Bronchial epithelial cell (primary cell): ENCODE measurements around the gene KIAA0513. TPM values are rescaled to one million over a fixed set of nuclear protein-coding genes. Genes with fewer than 3 reads are reported as not detected.

Source experiments
- DNase-seq: peaks from one replicate; pipeline ENCODE4 v3.0.0-alpha.2; 2010; ENCODE audit warnings: low read depth
- FAIRE-seq: peaks from 2 replicates; lab custom pipeline; 2011; peaks lifted over from hg19 to GRCh38; lab: Jason Lieb, UNC
- H3K27me3 ChIP-seq: 2 replicates; pipeline ENCODE4 v1.5.1; 2011; ENCODE audit warnings: low read length; ENCODE audit not compliant: control insufficient read depth, insufficient read depth
- H3K36me3 ChIP-seq: 2 replicates; pipeline ENCODE4 v1.5.1; 2011; ENCODE audit warnings: low read length; ENCODE audit not compliant: control insufficient read depth, insufficient read depth
- H3K4me3 ChIP-seq: 2 replicates; pipeline ENCODE4 v1.5.1; 2011; ENCODE audit warnings: mild to moderate bottlenecking, low read depth, low read length, control low read depth
- total RNA-seq: library from RNA; depleted of rRNA; stranded (reverse); fragments of >200 nt; gene quantifications from 2 replicates; pipeline ENCODE4 v1.2.1, GENCODE V29; 2014
- TF ChIP-seq, protein P1 (sequence below): IDR thresholded peaks from 2 replicates; pipeline ENCODE4 v1.5.1; 2011; ENCODE audit warnings: mild to moderate bottlenecking, moderate library complexity, low read length, control low read depth, inconsistent platforms; ENCODE audit not compliant: insufficient read depth, severe bottlenecking

Gene KIAA0513
- total RNA-seq, 1 donor from 2014 or later = 7.1 TPM

DNA sequence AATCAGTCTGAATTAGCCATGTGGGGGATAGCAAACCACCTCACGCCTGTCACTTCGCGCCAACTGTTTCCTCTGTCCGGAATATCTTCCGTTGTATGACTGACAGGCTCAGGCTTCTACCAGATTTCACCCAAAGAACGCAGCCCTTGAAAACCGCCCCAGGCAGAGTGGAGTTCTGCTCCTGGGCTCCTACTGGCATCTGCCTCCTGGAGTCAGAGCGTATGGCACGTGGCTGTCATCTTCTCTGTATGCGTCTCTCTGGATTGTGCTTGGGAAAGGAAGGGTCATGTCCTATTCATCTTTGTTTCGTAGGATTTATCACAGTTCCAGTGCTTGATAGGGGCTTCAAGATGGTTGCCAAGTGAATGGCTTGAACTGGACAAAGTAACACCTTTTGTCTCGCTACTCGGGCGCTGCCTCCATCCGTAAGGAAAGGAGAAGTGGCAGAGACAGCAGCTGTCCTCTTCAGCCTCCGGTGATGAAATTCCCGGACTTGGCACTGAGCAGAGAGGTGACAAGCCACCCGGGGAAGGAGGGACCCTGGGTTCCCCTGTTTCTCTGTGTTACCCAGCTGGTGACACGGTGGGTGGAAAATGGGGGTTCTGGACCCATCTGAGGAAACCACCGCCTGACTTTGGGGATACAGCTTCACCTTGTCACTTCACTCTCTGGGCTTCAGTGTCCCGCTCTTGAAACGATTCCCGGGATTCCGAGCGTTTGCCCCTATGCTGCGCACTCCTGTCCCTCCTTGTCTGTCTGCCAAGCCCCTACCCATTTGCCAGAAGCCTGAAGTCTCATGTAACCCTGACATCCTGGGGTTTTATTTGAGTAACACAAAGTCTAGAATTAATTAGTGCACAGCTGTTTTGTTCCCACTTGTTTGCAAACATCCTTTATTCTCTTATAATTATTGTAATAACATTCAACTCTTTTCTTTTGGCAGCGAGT lies 13.9 kb downstream of the KIAA0513 start:
- no peaks in the 10 kb centered on the region for H3K27me3 ChIP-seq
- FAIRE-seq = no peak

DNA sequence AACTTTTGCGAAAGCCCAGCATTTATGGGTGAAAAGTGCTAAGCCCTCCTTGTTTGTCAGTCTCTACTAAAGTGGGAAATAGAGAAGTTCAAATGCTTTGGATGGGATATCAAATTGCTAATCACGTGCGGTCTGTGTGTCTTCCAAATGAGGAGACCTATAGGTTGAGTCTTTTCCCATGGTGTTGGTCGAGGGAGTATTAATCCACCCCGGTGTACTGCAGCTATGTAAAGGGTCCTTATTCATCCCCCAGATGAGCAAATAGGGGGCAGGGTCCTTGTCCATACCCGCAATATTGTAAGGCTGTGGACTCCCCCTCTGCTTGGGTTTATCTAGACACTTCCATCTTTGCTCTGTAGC lies 14.6 kb downstream of the KIAA0513 start:
- no peak for DNase-seq
- no peak for FAIRE-seq
- H3K4me3 ChIP-seq = no peak overlapping the region
- H3K36me3 ChIP-seq = no peaks in the 10 kb centered on the region
- H3K27me3 ChIP-seq = no peaks in the 10 kb centered on the region
- TF ChIP-seq, protein P1, sequence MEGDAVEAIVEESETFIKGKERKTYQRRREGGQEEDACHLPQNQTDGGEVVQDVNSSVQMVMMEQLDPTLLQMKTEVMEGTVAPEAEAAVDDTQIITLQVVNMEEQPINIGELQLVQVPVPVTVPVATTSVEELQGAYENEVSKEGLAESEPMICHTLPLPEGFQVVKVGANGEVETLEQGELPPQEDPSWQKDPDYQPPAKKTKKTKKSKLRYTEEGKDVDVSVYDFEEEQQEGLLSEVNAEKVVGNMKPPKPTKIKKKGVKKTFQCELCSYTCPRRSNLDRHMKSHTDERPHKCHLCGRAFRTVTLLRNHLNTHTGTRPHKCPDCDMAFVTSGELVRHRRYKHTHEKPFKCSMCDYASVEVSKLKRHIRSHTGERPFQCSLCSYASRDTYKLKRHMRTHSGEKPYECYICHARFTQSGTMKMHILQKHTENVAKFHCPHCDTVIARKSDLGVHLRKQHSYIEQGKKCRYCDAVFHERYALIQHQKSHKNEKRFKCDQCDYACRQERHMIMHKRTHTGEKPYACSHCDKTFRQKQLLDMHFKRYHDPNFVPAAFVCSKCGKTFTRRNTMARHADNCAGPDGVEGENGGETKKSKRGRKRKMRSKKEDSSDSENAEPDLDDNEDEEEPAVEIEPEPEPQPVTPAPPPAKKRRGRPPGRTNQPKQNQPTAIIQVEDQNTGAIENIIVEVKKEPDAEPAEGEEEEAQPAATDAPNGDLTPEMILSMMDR = no peak

More for the DNA sequence above, 13.9 kb downstream of the KIAA0513 start:
- Histone ChIP-seq H3K36me3 (no peaks in the 10 kb centered on the region), H3K4me3 (no peak overlapping the region)
- no peak for DNase-seq
- TF ChIP-seq, protein P1 = no peak

DNA sequence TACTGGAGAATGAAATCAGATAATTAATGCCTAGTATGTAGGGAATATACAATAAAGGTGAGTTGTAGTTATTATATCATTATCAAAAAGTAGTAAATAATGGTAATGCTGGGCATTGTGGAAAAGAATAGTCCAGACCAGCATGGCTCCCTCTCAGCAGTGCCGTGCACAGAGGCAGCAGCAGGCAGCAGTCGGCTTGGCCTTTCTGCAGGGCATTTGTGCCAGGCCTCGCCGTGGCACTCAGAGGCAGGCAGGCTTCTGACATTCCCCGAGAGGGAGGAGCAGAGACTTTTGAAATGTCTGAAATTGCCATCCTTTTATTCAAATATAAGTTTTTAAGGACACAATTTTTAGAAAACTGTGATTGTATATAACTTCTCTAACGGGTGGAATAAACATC lies 15.0 kb downstream of the KIAA0513 start:
- no peaks in the 10 kb centered on the region for H3K27me3 ChIP-seq
- no peaks in the 10 kb centered on the region for H3K36me3 ChIP-seq
- no peak overlapping the region for H3K4me3 ChIP-seq
- TF ChIP-seq, protein P1 = no peak
- DNase-seq = no peak
- no peak for FAIRE-seq

DNA sequence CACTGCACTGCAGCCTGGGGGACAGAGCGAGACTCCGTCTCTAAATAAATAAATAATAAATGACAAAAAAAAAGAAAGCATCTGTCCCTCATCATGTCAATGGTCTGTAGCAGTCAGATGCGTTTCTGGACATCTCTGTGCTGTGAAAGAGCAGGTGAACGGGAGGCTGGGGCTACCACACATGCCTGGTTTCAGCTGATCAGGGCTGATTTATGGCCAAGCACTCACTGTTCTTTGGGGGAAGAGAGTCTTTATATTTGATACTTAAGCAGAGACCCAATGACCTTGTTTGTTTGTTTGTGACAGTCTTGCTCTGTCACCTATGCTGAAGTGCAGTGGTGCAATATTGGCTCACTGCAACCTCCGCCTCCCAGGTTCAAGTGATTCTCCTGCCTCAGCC lies 17.5 kb downstream of the KIAA0513 start:
- H3K4me3 ChIP-seq = no peak overlapping the region
- TF ChIP-seq, protein P1 = no peak
- no peak for FAIRE-seq
- no peak for DNase-seq
- H3K36me3 ChIP-seq = no peaks in the 10 kb centered on the region
- no peaks in the 10 kb centered on the region for H3K27me3 ChIP-seq

DNA sequence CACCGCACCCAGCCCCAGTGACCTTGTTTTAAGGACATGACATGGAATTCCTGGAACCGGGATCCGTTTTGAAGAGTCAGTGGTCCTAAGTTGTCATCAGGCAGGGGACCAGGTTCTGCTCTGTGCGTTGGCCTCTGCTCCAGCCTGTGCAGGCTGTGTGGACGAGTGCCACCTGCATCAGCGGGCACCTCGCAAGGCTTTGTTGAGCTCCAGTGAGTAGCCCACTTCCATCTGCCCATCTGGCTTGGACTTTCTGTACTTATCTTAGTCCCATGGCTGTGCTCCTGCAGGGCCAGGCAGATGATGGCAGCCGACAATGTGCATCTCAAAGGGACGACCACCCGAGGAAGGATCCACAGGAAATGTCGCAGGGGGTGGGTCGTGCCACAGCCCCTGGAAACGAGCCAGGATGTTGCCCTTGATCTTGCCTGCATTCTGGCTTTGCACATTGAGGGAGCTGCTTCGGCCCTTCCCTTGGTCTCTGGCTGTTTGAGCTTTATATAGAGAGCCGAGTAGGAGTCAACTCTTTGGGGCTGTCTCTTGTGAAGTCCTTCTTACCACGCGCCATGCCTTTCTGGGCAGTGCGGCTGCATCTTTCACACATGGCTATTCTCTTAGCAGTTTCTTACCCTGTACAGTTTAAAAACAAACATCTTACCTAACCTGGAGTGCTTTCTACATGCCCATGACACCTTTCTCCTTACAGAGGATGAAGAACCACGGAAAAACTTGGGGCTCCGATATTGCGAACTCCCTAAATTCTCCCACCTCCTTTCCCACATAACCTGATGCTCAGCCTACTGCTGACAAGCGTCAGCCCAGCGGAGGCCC lies 18.3 kb downstream of the KIAA0513 start:
- TF ChIP-seq, protein P1 = no peak
- no peak overlapping the region for H3K4me3 ChIP-seq
- no peak for DNase-seq
- no peak for FAIRE-seq
- H3K36me3 ChIP-seq = no peaks in the 10 kb centered on the region
- H3K27me3 ChIP-seq = no peaks in the 10 kb centered on the region
